Measurements from ENCODE around the gene ABCC5.

Gene ABCC5

GRCh38 chr3:183918178-183918577, 99.5 kb downstream of the ABCC5 start:
- no peak for DNase-seq

GRCh38 chr3:183917776-183918175, 99.9 kb downstream of the ABCC5 start:
- no peak for DNase-seq

- no peak for DNase-seq
These were observed 102.8 kb downstream of the ABCC5 start for GRCh38 chr3:183914856-183915255.

GRCh38 chr3:183913580-183913920, 104.1 kb downstream of the ABCC5 start:
- DNase-seq: no peak

GRCh38 chr3:183912895-183913579, 104.6 kb downstream of the ABCC5 start:
- DNase-seq: no peak

- DNase-seq: no peak
These were observed 105.7 kb downstream of the ABCC5 start for GRCh38 chr3:183911763-183912506.

- no peak for DNase-seq
These were observed 106.6 kb downstream of the ABCC5 start for GRCh38 chr3:183911087-183911486.

- DNase-seq: no peak
These were observed 108.6 kb downstream of the ABCC5 start for GRCh38 chr3:183909030-183909600.

GRCh38 chr3:183907911-183908331, 109.8 kb downstream of the ABCC5 start:
- DNase-seq: no peak

- DNase-seq: no peak
These were observed 110.5 kb downstream of the ABCC5 start for GRCh38 chr3:183907176-183907575.

GRCh38 chr3:183906234-183906921, 111.3 kb downstream of the ABCC5 start:
- no peak for DNase-seq

GRCh38 chr3:183904833-183905780, 112.6 kb downstream of the ABCC5 start:
- DNase-seq: no peak

- DNase-seq: no peak
These were observed 119.7 kb downstream of the ABCC5 start for GRCh38 chr3:183898028-183898431.

- no peak for DNase-seq
These were observed 120.1 kb downstream of the ABCC5 start for GRCh38 chr3:183897606-183898005.

- no peak for DNase-seq
These were observed 121.1 kb downstream of the ABCC5 start for GRCh38 chr3:183896610-183897009.

GRCh38 chr3:183896184-183896583, 121.5 kb downstream of the ABCC5 start:
- DNase-seq: no peak

- no peak for DNase-seq
These were observed 121.9 kb downstream of the ABCC5 start for GRCh38 chr3:183895774-183896173.

GRCh38 chr3:183895296-183895695, 122.4 kb downstream of the ABCC5 start:
- DNase-seq: no peak

- DNase-seq: no peak
These were observed 125.0 kb downstream of the ABCC5 start for GRCh38 chr3:183892610-183893214.

GRCh38 chr3:183885766-183886165, 131.9 kb downstream of the ABCC5 start:
- no peak for DNase-seq

GRCh38 chr3:183884427-183885296, 133.0 kb downstream of the ABCC5 start, which contains the start of gene PARL:
TSS of gene PARL (minus strand) at chr3:183884880. CDS start at chr3:183884846, 34 bp downstream.
- DNase-seq: peak; percentile 93
